Calu3 (cell line): Measurements from ENCODE around the gene PLEKHA7. TPM values are rescaled to one million over a fixed set of nuclear protein-coding genes. Genes with fewer than 3 reads are reported as not detected.

Experiments used
- BruUV-seq: library from RNA; stranded (reverse); fragments of 400-500 nt; replicated peaks from 2 replicates; lab custom pipeline; 2021; lab: Mats Ljungman, UMichigan
- CTCF ChIA-PET: fragments of 300-600 bp; sonication (Branson Sonifier 250); formaldehyde crosslinking; loops from one replicate; lab custom pipeline; 2022; ENCODE audit warnings: antibody characterized with exemption; lab: Charles Lee
- DNase-seq: peaks from one replicate; pipeline ENCODE4 v3.0.0; 2022
- H3K27ac Mint-ChIP-seq: one replicate; pipeline ENCODE4 v1.8.0; 2022; ENCODE audit warnings: mixed read lengths; ENCODE audit not compliant: unreplicated experiment
- H3K27me3 Mint-ChIP-seq: one replicate; pipeline ENCODE4 v1.8.0; 2022; ENCODE audit warnings: mixed read lengths; ENCODE audit not compliant: unreplicated experiment
- H3K36me3 Mint-ChIP-seq: one replicate; pipeline ENCODE4 v1.8.0; 2022; ENCODE audit warnings: mild to moderate bottlenecking, moderate library complexity, mixed read lengths; ENCODE audit not compliant: insufficient read depth, unreplicated experiment
- H3K4me1 Mint-ChIP-seq: one replicate; pipeline ENCODE4 v1.8.0; 2022; ENCODE audit warnings: mild to moderate bottlenecking, low read depth, mixed read lengths; ENCODE audit not compliant: unreplicated experiment
- H3K4me3 Mint-ChIP-seq: one replicate; pipeline ENCODE4 v1.8.0; 2022; ENCODE audit warnings: mild to moderate bottlenecking, low read depth, moderate library complexity, mixed read lengths; ENCODE audit not compliant: unreplicated experiment
- H3K9me3 Mint-ChIP-seq: one replicate; pipeline ENCODE4 v1.8.0; 2022; ENCODE audit warnings: low read depth, mixed read lengths; ENCODE audit not compliant: unreplicated experiment
- intact Hi-C: fragments of 100-400 bp; cut with micrococcal nuclease; formaldehyde crosslinking; loops from one replicate; pipeline ENCODE4 v1.10.0; 2022; ENCODE audit not compliant: unreplicated experiment
- total RNA-seq: library from RNA; stranded (reverse); gene quantifications from 2 replicates; pipeline ENCODE4 v1.2.3, GENCODE V29; 2022
- TF ChIP-seq, protein P1 (sequence below): fragments of 200-600 bp; IDR thresholded peaks from one replicate; pipeline ENCODE4 v1.8.0; 2022; ENCODE audit warnings: antibody characterized with exemption; ENCODE audit not compliant: unreplicated experiment

The PLEKHA7 gene
- total RNA-seq, 1 experiment from 2014 or later: 138 TPM

DNA sequence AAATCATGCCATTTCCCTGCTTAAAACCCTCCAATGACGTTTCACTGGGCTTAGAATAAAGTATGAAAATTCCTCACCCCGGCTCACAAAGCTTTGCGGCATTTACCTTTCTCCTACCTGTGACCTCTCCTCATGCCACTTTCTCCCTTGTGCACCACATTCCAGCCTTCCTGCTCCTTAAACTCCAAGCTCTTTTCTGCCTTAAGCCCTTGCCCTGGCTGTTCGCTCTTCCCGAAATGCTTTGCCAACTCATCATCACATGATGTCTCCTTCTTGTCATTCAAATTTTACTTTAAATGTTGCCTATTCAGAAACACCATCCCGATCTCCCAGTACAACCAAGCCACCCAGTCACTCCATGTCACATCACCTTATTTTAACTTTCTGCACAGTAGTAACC is 2.0 kb downstream of the PLEKHA7 start:
- Mint-ChIP-seq H3K27me3 (no peaks in the 10 kb centered on the region), H3K4me3 (no peak overlapping the region), H3K4me1 (peaks cover 31% of the 10 kb centered on the region), H3K9me3 (no peaks in the 10 kb centered on the region), H3K36me3 (peaks cover 22% of the 10 kb centered on the region), H3K27ac (no peak overlapping the region)
- DNase-seq: no peak
- no TSS peak for BruUV-seq
- intact Hi-C loops: loop anchor here (2.0 to 5.0 kb wide), 3 partner anchors 25 to 55 kb away; no protein-coding TSS in a partner anchor
- TF ChIP-seq, protein P1, sequence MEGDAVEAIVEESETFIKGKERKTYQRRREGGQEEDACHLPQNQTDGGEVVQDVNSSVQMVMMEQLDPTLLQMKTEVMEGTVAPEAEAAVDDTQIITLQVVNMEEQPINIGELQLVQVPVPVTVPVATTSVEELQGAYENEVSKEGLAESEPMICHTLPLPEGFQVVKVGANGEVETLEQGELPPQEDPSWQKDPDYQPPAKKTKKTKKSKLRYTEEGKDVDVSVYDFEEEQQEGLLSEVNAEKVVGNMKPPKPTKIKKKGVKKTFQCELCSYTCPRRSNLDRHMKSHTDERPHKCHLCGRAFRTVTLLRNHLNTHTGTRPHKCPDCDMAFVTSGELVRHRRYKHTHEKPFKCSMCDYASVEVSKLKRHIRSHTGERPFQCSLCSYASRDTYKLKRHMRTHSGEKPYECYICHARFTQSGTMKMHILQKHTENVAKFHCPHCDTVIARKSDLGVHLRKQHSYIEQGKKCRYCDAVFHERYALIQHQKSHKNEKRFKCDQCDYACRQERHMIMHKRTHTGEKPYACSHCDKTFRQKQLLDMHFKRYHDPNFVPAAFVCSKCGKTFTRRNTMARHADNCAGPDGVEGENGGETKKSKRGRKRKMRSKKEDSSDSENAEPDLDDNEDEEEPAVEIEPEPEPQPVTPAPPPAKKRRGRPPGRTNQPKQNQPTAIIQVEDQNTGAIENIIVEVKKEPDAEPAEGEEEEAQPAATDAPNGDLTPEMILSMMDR: no peak
- CTCF ChIA-PET: interaction anchor here (1.1 to 1.7 kb wide), 7 partner anchors 12 to 88 kb away, joined by 3 to 7 read pairs (median 3); no protein-coding TSS in a partner anchor

DNA sequence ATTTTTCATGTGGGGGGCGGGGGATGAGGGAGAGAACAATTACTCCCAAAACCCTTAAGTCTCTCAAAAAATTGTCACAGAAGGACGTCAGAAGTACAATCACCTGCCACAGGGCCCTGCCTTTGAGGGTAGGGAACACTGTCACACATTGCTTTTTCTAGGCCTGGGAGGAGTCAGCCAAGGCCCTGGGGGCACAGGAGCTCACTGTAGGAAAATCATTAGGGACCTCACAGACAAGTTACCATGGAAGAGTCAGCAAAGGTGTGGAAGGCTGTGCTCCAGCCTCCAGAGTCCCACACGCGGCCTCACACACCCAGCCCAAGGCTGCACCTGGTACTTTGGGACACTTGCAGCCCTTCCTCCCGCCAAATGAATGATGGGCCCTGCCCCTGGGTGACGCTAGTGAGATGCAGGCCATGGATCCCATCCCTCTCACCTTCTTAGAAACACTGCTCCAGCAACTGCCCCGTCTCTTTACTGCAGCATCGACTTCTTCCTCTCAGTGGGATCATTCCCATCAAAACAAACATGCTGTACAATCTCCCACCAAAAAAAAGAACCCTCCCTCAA is 3.3 kb downstream of the PLEKHA7 start:
- Mint-ChIP-seq H3K4me1 (peaks cover 28% of the 10 kb centered on the region), H3K27me3 (no peaks in the 10 kb centered on the region), H3K4me3 (no peak overlapping the region), H3K36me3 (peaks cover 22% of the 10 kb centered on the region), H3K9me3 (no peaks in the 10 kb centered on the region), H3K27ac (no peak overlapping the region)
- BruUV-seq: no TSS peak
- no peak for DNase-seq
- intact Hi-C loops: loop anchor here (5.0 kb wide), 2 partner anchors 34 to 54 kb away; no protein-coding TSS in a partner anchor
- TF ChIP-seq, protein P1: no peak
- CTCF ChIA-PET: interaction anchor here (1.0 to 1.2 kb wide), 2 partner anchors 12 to 65 kb away, joined by 3 to 4 read pairs; no protein-coding TSS in a partner anchor

GRCh38 chr11:17008099-17008498 is 6.1 kb downstream of the PLEKHA7 start:
- Mint-ChIP-seq H3K4me3 (no peak overlapping the region), H3K27ac (no peak overlapping the region), H3K27me3 (no peaks in the 10 kb centered on the region), H3K36me3 (peaks cover 26% of the 10 kb centered on the region), H3K9me3 (no peaks in the 10 kb centered on the region), H3K4me1 (peaks cover 38% of the 10 kb centered on the region)
- no TSS peak for BruUV-seq
- TF ChIP-seq, protein P1: no peak
- CTCF ChIA-PET: no interaction called here
- DNase-seq: no peak
- intact Hi-C loops: no loop called here

- Mint-ChIP-seq H3K36me3 (peaks cover 31% of the 10 kb centered on the region), H3K4me1 (peaks cover 45% of the 10 kb centered on the region), H3K27me3 (no peaks in the 10 kb centered on the region), H3K27ac (no peak overlapping the region), H3K9me3 (no peaks in the 10 kb centered on the region), H3K4me3 (peak overlapping the region; percentile 38)
- DNase-seq: no peak
- TF ChIP-seq, protein P1: no peak
- CTCF ChIA-PET: interaction anchor here (0.9 to 1.3 kb wide), 2 partner anchors 19 to 38 kb away, joined by 3 read pairs; no protein-coding TSS in a partner anchor
- no TSS peak for BruUV-seq
- intact Hi-C loops: no loop called here
Observed at GRCh38 chr11:17005646-17006045, 8.6 kb downstream of the PLEKHA7 start.
